GM12892 (cell line): ENCODE data around the gene SUCLG1.

Experiments used
- POLR2A ChIP-seq: IDR thresholded peaks from 2 replicates; pipeline ENCODE4 v1.6.1; 2011; ENCODE audit warnings: low read depth, low read length, control low read depth
- POLR2AphosphoS5 ChIP-seq: IDR thresholded peaks from 2 replicates; pipeline ENCODE4 v1.6.1; 2011; ENCODE audit warnings: low read depth, low read length, control low read depth
- TAF1 ChIP-seq: IDR thresholded peaks from 2 replicates; pipeline ENCODE4 v1.6.1; 2011; ENCODE audit warnings: low read depth, mild to moderate bottlenecking, control low read depth, low read length, borderline replicate concordance

DNA sequence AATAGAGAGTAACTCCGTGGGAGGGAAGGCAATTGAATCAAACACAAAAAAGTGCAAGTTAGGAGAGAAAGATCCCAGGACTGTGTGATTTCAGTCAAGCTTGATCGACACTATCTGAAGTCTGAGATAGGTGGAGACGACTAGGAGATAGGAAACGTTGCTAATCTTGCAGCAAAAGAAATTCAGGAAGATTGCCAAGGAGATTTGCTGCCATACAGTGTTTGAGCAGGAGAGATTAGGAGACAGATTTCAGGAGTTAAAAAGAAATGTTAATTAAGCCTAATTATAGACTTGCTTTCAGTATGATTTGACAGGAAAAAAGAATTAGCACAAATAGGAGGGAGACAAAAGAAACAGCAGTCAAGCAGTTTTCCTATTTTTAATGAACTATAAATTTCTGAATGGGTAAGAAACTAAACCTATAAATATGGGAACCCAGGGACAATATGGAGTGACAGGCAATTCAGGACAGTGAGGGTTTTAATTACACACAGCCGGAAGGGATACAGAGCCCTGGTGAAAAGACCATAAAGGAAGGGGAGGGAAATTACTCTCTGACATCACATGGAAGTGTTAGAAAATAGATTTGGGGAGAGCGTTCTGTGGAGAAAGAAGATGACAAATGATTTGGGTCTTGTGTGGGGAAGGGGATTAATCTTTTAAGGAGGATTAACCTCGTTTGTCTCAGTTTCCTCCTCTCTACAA lies 72.6 kb downstream of the SUCLG1 start:
- TF ChIP-seq TAF1 (no peak), POLR2AphosphoS5 (no peak), POLR2A (no peak)
